HG03097 (cell line): ENCODE results near the gene VPS13D.
"Not testable (repeated sequence)": the region's sequence is repeated elsewhere in the genome, so short reads cannot be mapped to it uniquely, and the experiment has no call there.

Experiments used
- ATAC-seq: cut with Tn5 transposase; IDR thresholded peaks from one replicate; pipeline ENCODE4 v1.9.1; 2021; ENCODE audit not compliant: unreplicated experiment, low FRiP score

The VPS13D gene

GRCh38 chr1:12196641-12197482, 33.0 kb upstream of the VPS13D start:
- no peak for ATAC-seq

GRCh38 chr1:12197483-12197880, 32.3 kb upstream of the VPS13D start:
- ATAC-seq, result no peak

- no peak for ATAC-seq
These were observed 29.6 kb upstream of the VPS13D start for GRCh38 chr1:12200208-12200607.

- no peak for ATAC-seq
These were observed 28.3 kb upstream of the VPS13D start for GRCh38 chr1:12201352-12202189.

- ATAC-seq, result no peak
These were observed 27.7 kb upstream of the VPS13D start for GRCh38 chr1:12202190-12202497.

- no peak for ATAC-seq
These were observed 27.3 kb upstream of the VPS13D start for GRCh38 chr1:12202577-12202976.

GRCh38 chr1:12203216-12204007, 26.4 kb upstream of the VPS13D start:
- no peak for ATAC-seq

- no peak for ATAC-seq
These were observed 25.7 kb upstream of the VPS13D start for GRCh38 chr1:12204140-12204539.

- ATAC-seq, result no peak
These were observed 24.8 kb upstream of the VPS13D start for GRCh38 chr1:12204754-12205658.

GRCh38 chr1:12206238-12206637, 23.6 kb upstream of the VPS13D start:
- no peak for ATAC-seq

GRCh38 chr1:12206792-12207424, 22.9 kb upstream of the VPS13D start:
- ATAC-seq, result no peak

GRCh38 chr1:12208271-12208670, 21.6 kb upstream of the VPS13D start:
- ATAC-seq, result no peak

- ATAC-seq, result no peak
These were observed 20.9 kb upstream of the VPS13D start for GRCh38 chr1:12208764-12209494.

- ATAC-seq, result no peak
These were observed 20.4 kb upstream of the VPS13D start for GRCh38 chr1:12209495-12209832.

- ATAC-seq, result no peak
These were observed 14.5 kb upstream of the VPS13D start for GRCh38 chr1:12215118-12215961.

- no peak for ATAC-seq
These were observed 10.0 kb upstream of the VPS13D start for GRCh38 chr1:12219800-12220199.

GRCh38 chr1:12220890-12221289, 8.9 kb upstream of the VPS13D start:
- ATAC-seq, result no peak

- not testable (repeated sequence) for ATAC-seq
These were observed 7.1 kb upstream of the VPS13D start for GRCh38 chr1:12222700-12223099.
